Right lobe of liver (tissue), 4 donors: Measurements from ENCODE around the gene KIF2C.

Experiments used
- CTCF ChIP-seq, 4 donors: fragments of 200-600 bp in 3 of 4; fragments of 450-650 bp in 1 of 4; IDR thresholded peaks; one replicate each; pipeline versions ENCODE4 v1.5.1 to v1.8.0; 2016 to 2022; ENCODE audit warnings: antibody characterized with exemption in 4 of 4, mild to moderate bottlenecking in 2 of 4
- POLR2A ChIP-seq: fragments of 450-650 bp; IDR thresholded peaks from one replicate; pipeline ENCODE4 v1.6.1; 2017; ENCODE audit warnings: antibody characterized with exemption, mild to moderate bottlenecking
- donor health status: DM: no; HTN: no; CAD: no.
- donor health status: DM: no; HTN: no; CAD: no.
- donor health status: DM: no; HTN: yes; CAD: no.

- peak; percentile 75 for TF ChIP-seq POLR2A
- no peak for TF ChIP-seq CTCF (IDR thresholded peaks at IDR 0.05)
Measured at GRCh38 chr1:44806704-44807363, 67.2 kb downstream of the KIF2C start, which contains the start of gene DYNLT4.
